ENCODE results near the gene ELN.

ELN gene

DNA sequence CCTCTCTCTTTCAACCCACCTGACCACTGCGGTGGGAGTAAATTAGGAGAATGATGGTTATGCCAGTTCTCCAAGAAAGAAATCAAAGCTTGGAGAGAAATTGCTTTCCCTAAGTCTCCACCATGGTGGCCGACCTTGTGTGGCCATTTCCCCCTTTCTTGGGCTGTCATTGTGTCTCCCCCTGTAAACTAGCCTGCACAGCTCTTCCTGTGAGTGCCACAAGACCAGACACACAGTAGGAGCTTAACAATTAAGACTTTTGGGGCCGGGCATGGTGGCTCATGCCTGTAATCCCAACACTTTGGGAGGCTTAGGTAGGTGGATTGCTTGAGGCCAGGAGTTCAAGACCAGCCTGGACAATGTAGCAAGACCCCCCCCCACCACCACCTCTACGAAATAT is 36.7 kb downstream of the ELN start:
- Histone ChIP-seq H3K36me3 (ENCODE audit: control insufficient read depth, insufficient read depth, low read length) (no peaks in the 10 kb centered on the region), H3K27ac (ENCODE audit: low read depth, low read length, severe bottlenecking) (no peak overlapping the region), H3K4me1 (ENCODE audit: control insufficient read depth, insufficient read depth, low read length, poor library complexity, severe bottlenecking) (no peaks in the 10 kb centered on the region), H3K9me3 (ENCODE audit: control insufficient read depth, low read length) (no peaks in the 10 kb centered on the region), H3K4me3 (ENCODE audit: extremely low read depth, insufficient read depth, low read length, poor library complexity, severe bottlenecking) (no peak overlapping the region)
- WGBS, 2 experiments (ENCODE audit: insufficient coverage in 2 of 2) = 61 to 67% methylated on average over 1 to 2 of the region's 4 CpGs

DNA sequence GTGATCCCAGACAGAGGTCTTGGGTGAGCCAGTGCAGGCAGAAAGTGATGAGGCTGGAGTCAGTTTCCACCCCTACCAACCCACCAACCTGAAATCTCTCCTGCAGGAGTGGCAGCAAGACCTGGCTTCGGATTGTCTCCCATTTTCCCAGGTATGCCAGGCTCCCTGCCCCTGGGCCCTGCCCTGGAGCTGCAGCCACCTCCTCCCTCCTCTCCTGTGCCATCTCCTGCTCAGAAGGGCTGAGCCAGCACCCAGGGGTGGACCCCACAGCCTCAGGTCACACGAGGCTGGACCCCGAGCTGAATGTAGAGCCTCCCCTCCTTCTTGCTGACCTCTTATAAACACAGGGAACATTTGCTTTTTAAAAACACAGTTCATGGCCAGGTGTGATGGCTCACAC is 38.7 kb downstream of the ELN start:
- no peak overlapping the region for H3K27ac ChIP-seq (ENCODE audit: low read depth, low read length, severe bottlenecking)
- no peaks in the 10 kb centered on the region for H3K9me3 ChIP-seq (ENCODE audit: control insufficient read depth, low read length)
- WGBS, 2 experiments (ENCODE audit: insufficient coverage in 2 of 2) = 83 to 85% methylated on average over 1 to 3 of the region's 3 CpGs
- no peak overlapping the region for H3K4me3 ChIP-seq (ENCODE audit: extremely low read depth, insufficient read depth, low read length, poor library complexity, severe bottlenecking)
- no peaks in the 10 kb centered on the region for H3K4me1 ChIP-seq (ENCODE audit: control insufficient read depth, insufficient read depth, low read length, poor library complexity, severe bottlenecking)
- H3K36me3 ChIP-seq (ENCODE audit: control insufficient read depth, insufficient read depth, low read length) = no peaks in the 10 kb centered on the region

DNA sequence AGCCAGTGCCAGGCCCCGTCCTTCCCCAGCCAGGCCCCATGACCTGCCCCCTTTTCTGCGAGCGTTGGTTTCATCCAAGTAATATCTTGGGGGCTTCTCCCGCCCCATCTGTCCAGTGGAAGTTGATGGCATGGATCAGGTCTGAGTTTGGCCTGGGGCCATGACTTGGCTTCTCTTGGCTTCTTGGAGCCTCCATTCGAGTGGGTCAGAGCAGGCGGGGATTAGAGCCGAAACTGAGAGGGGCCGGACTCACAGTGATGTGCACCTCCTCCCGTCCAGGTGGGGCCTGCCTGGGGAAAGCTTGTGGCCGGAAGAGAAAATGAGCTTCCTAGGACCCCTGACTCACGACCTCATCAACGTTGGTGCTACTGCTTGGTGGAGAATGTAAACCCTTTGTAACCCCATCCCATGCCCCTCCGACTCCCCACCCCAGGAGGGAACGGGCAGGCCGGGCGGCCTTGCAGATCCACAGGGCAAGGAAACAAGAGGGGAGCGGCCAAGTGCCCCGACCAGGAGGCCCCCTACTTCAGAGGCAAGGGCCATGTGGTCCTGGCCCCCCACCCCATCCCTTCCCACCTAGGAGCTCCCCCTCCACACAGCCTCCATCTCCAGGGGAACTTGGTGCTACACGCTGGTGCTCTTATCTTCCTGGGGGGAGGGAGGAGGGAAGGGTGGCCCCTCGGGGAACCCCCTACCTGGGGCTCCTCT is 40.6 kb downstream of the ELN start:
- no peaks in the 10 kb centered on the region for H3K36me3 ChIP-seq (ENCODE audit: control insufficient read depth, insufficient read depth, low read length)
- 92% methylated on average over 9 to 10 of the region's 20 CpGs for WGBS, 2 experiments (ENCODE audit: insufficient coverage in 2 of 2)
- no peak overlapping the region for H3K4me3 ChIP-seq (ENCODE audit: extremely low read depth, insufficient read depth, low read length, poor library complexity, severe bottlenecking)
- no peaks in the 10 kb centered on the region for H3K9me3 ChIP-seq (ENCODE audit: control insufficient read depth, low read length)
- no peaks in the 10 kb centered on the region for H3K4me1 ChIP-seq (ENCODE audit: control insufficient read depth, insufficient read depth, low read length, poor library complexity, severe bottlenecking)
- H3K27ac ChIP-seq (ENCODE audit: low read depth, low read length, severe bottlenecking) = no peak overlapping the region

GRCh38 chr7:74069086-74069541 is 41.1 kb downstream of the ELN start:
- H3K4me1 ChIP-seq (ENCODE audit: control insufficient read depth, insufficient read depth, low read length, poor library complexity, severe bottlenecking) = no peaks in the 10 kb centered on the region
- WGBS, 2 experiments (ENCODE audit: insufficient coverage in 2 of 2) = 93 to 95% methylated on average over 16 of the region's 16 CpGs
- no peak overlapping the region for H3K27ac ChIP-seq (ENCODE audit: low read depth, low read length, severe bottlenecking)
- H3K4me3 ChIP-seq (ENCODE audit: extremely low read depth, insufficient read depth, low read length, poor library complexity, severe bottlenecking) = no peak overlapping the region
- H3K9me3 ChIP-seq (ENCODE audit: control insufficient read depth, low read length) = no peaks in the 10 kb centered on the region
- no peaks in the 10 kb centered on the region for H3K36me3 ChIP-seq (ENCODE audit: control insufficient read depth, insufficient read depth, low read length)

- Histone ChIP-seq H3K27ac (ENCODE audit: low read depth, low read length, severe bottlenecking) (no peak overlapping the region), H3K9me3 (ENCODE audit: control insufficient read depth, low read length) (no peaks in the 10 kb centered on the region), H3K36me3 (ENCODE audit: control insufficient read depth, insufficient read depth, low read length) (no peaks in the 10 kb centered on the region), H3K4me1 (ENCODE audit: control insufficient read depth, insufficient read depth, low read length, poor library complexity, severe bottlenecking) (no peaks in the 10 kb centered on the region), H3K4me3 (ENCODE audit: extremely low read depth, insufficient read depth, low read length, poor library complexity, severe bottlenecking) (no peak overlapping the region)
- 84 to 92% methylated on average over 6 to 10 of the region's 11 CpGs for WGBS, 2 experiments (ENCODE audit: insufficient coverage in 2 of 2)
These were observed 42.0 kb downstream of the ELN start for GRCh38 chr7:74069790-74070618.

GRCh38 chr7:74070619-74070921 is 42.6 kb downstream of the ELN start:
- Histone ChIP-seq H3K27ac (ENCODE audit: low read depth, low read length, severe bottlenecking) (no peak overlapping the region), H3K36me3 (ENCODE audit: control insufficient read depth, insufficient read depth, low read length) (no peaks in the 10 kb centered on the region), H3K4me1 (ENCODE audit: control insufficient read depth, insufficient read depth, low read length, poor library complexity, severe bottlenecking) (no peaks in the 10 kb centered on the region), H3K9me3 (ENCODE audit: control insufficient read depth, low read length) (no peaks in the 10 kb centered on the region), H3K4me3 (ENCODE audit: extremely low read depth, insufficient read depth, low read length, poor library complexity, severe bottlenecking) (no peak overlapping the region)
- WGBS, 2 experiments (ENCODE audit: insufficient coverage in 2 of 2) = 81 to 92% methylated on average over 3 to 4 of the region's 6 CpGs

DNA sequence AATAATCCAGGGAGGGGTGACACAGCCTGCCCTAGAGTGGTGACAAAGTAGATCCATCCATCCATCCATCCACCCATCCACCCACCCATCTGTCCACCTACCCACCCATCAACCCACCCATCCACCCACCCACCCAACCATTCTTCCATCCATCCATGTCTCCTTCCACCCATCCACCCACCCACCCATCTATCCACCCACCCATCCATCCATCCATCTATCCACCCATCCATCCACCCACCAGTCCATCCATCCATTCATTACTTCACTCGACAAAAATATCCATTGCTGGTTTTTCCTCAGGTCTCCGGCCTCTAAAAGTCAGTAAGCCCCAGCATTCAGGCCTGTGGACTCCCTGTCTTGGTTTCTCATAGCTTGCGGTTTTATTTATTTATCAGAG is 43.1 kb downstream of the ELN start:
- H3K36me3 ChIP-seq (ENCODE audit: control insufficient read depth, insufficient read depth, low read length) = no peaks in the 10 kb centered on the region
- no peaks in the 10 kb centered on the region for H3K9me3 ChIP-seq (ENCODE audit: control insufficient read depth, low read length)
- H3K4me1 ChIP-seq (ENCODE audit: control insufficient read depth, insufficient read depth, low read length, poor library complexity, severe bottlenecking) = no peaks in the 10 kb centered on the region
- WGBS, 2 experiments (ENCODE audit: insufficient coverage in 2 of 2) = 84 to 94% methylated on average over 3 of the region's 3 CpGs
- H3K27ac ChIP-seq (ENCODE audit: low read depth, low read length, severe bottlenecking) = no peak overlapping the region
- no peak overlapping the region for H3K4me3 ChIP-seq (ENCODE audit: extremely low read depth, insufficient read depth, low read length, poor library complexity, severe bottlenecking)

GRCh38 chr7:74074770-74075169 is 46.8 kb downstream of the ELN start:
- WGBS, 2 experiments (ENCODE audit: insufficient coverage in 2 of 2) = no CpG with 5 or more reads among the region's 1 CpG
- no peaks in the 10 kb centered on the region for H3K4me1 ChIP-seq (ENCODE audit: control insufficient read depth, insufficient read depth, low read length, poor library complexity, severe bottlenecking)
- no peaks in the 10 kb centered on the region for H3K9me3 ChIP-seq (ENCODE audit: control insufficient read depth, low read length)
- H3K36me3 ChIP-seq (ENCODE audit: control insufficient read depth, insufficient read depth, low read length) = no peaks in the 10 kb centered on the region
- no peak overlapping the region for H3K4me3 ChIP-seq (ENCODE audit: extremely low read depth, insufficient read depth, low read length, poor library complexity, severe bottlenecking)
- H3K27ac ChIP-seq (ENCODE audit: low read depth, low read length, severe bottlenecking) = no peak overlapping the region

DNA sequence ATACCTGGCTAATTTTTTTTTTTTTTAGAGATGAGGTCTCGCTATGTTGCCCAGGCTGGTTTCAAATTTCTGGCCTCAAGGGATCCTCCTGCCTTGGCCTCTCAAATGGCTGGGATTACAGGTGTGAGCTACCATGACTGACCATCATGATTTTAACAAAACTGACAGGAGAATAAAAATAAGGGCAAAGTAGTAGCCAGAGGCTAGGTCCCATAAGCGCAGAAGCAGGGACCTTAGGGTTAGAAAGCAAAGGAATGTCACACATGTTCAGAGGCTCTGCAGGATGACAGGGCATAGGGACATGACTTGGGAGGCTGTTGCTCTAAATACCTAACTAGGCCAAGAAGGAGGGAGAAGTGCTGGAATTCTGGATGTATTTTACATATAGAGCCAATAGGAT is 50.5 kb downstream of the ELN start:
- Histone ChIP-seq H3K9me3 (ENCODE audit: control insufficient read depth, low read length) (no peaks in the 10 kb centered on the region), H3K4me3 (ENCODE audit: extremely low read depth, insufficient read depth, low read length, poor library complexity, severe bottlenecking) (no peak overlapping the region), H3K4me1 (ENCODE audit: control insufficient read depth, insufficient read depth, low read length, poor library complexity, severe bottlenecking) (peaks cover 5% of the 10 kb centered on the region), H3K27ac (ENCODE audit: low read depth, low read length, severe bottlenecking) (no peak overlapping the region), H3K36me3 (ENCODE audit: control insufficient read depth, insufficient read depth, low read length) (no peaks in the 10 kb centered on the region)
- WGBS, 2 experiments (ENCODE audit: insufficient coverage in 2 of 2) = 94 to 100% methylated on average over 2 of the region's 2 CpGs

- Histone ChIP-seq H3K36me3 (ENCODE audit: control insufficient read depth, insufficient read depth, low read length) (peaks cover 23% of the 10 kb centered on the region), H3K4me3 (ENCODE audit: extremely low read depth, insufficient read depth, low read length, poor library complexity, severe bottlenecking) (peak overlapping the region; percentile 21), H3K4me1 (ENCODE audit: control insufficient read depth, insufficient read depth, low read length, poor library complexity, severe bottlenecking) (peaks cover 15% of the 10 kb centered on the region), H3K27ac (ENCODE audit: low read depth, low read length, severe bottlenecking) (peak overlapping the region; percentile 73), H3K9me3 (ENCODE audit: control insufficient read depth, low read length) (no peaks in the 10 kb centered on the region)
- 92 to 93% methylated on average over 4 to 5 of the region's 9 CpGs for WGBS, 2 experiments (ENCODE audit: insufficient coverage in 2 of 2)
These were observed 54.8 kb downstream of the ELN start for GRCh38 chr7:74082770-74083116.

Data from mesodermal cell (in vitro differentiated cells).